ENCODE measurements around the gene USP7. TPM values are rescaled to one million over a fixed set of nuclear protein-coding genes. Genes with fewer than 3 reads are reported as not detected.
A peak's percentile ranks its signal among the peaks of the same experiment; 100 is the strongest.

The USP7 gene
- total RNA-seq, 2 experiments from 2014 or later: 259 to 268 TPM

GRCh38 chr16:8936421-8936820 is 27.3 kb downstream of the USP7 start:
- DNase-seq: peak; percentile 57 to 85 (median 71)
- intact Hi-C loops (cut with DNase I, micrococcal nuclease): loop anchor here (1.0 to 2.0 kb wide), 4 partner anchors 24 to 369 kb away; partner anchors contain the start of gene USP7 (in 1 of the 2)
- Mint-ChIP-seq H3K4me3 (peak overlapping the region; percentile 12), H3K9me3 (no peaks in the 10 kb centered on the region), H3K27ac (peak overlapping the region; percentile 18), H3K27me3 (no peaks in the 10 kb centered on the region), H3K36me3 (ENCODE audit: low read depth) (peaks cover 4% of the 10 kb centered on the region), H3K4me1 (ENCODE audit: low read depth) (peaks cover 85% of the 10 kb centered on the region)
- H3K27ac ChIP-seq (ENCODE audit: low read depth in 1 of 2, low read length in 2 of 2): no peak overlapping the region
- POLR2A ChIA-PET: interaction anchor here (0.7 to 1.5 kb wide), 9 partner anchors 22 to 155 kb away, joined by 3 to 6 read pairs (median 3); partner anchors contain the start of genes CARHSP1, HAPSTR1 and USP7
- no peak overlapping the region for H3K4me3 ChIP-seq (ENCODE audit: low read length)
- peak; percentile 99 for ATAC-seq (ENCODE audit: poor library complexity)
- H3K9me3 ChIP-seq (ENCODE audit: control insufficient read depth in 1 of 2, insufficient read depth in 1 of 2, low read length in 2 of 2): no peaks in the 10 kb centered on the region
- CTCF ChIA-PET: interaction anchor here (0.6 to 2.0 kb wide), 31 partner anchors 8 to 198 kb away, joined by 3 to 42 read pairs (median 7); partner anchors contain the start of genes CARHSP1, LITAFD, PMM2 and TMEM186
- peak; percentile 68 for TF ChIP-seq CTCF (IDR thresholded peaks at IDR 0.05)
- H3K27me3 ChIP-seq (ENCODE audit: control insufficient read depth in 1 of 2, insufficient read depth in 2 of 2, low read length in 2 of 2): no peaks in the 10 kb centered on the region
- H3K36me3 ChIP-seq (ENCODE audit: insufficient read depth, low read length): peaks cover 3% of the 10 kb centered on the region
- H3K4me1 ChIP-seq (ENCODE audit: insufficient read depth, low read length): peaks cover 68% of the 10 kb centered on the region

- peaks cover 3% of the 10 kb centered on the region for H3K36me3 ChIP-seq (ENCODE audit: insufficient read depth, low read length)
- Mint-ChIP-seq H3K4me3 (peak overlapping the region; percentile 12), H3K27ac (peak overlapping the region; percentile 18), H3K36me3 (ENCODE audit: low read depth) (peaks cover 4% of the 10 kb centered on the region), H3K4me1 (ENCODE audit: low read depth) (peaks cover 84% of the 10 kb centered on the region), H3K9me3 (no peaks in the 10 kb centered on the region), H3K27me3 (no peaks in the 10 kb centered on the region)
- intact Hi-C loops (cut with DNase I, micrococcal nuclease): loop anchor here (1.0 to 2.0 kb wide), 4 partner anchors 25 to 369 kb away; partner anchors contain the start of gene USP7 (in 1 of the 2)
- H3K4me1 ChIP-seq (ENCODE audit: insufficient read depth, low read length): peaks cover 64% of the 10 kb centered on the region
- H3K27me3 ChIP-seq (ENCODE audit: control insufficient read depth in 1 of 2, insufficient read depth in 2 of 2, low read length in 2 of 2): no peaks in the 10 kb centered on the region
- no peak overlapping the region for H3K27ac ChIP-seq (ENCODE audit: low read depth in 1 of 2, low read length in 2 of 2)
- DNase-seq (peak in 4 of 14 experiments; percentile 17 to 55 (median 32)), ATAC-seq (ENCODE audit: poor library complexity) (no peak)
- POLR2A ChIA-PET: interaction anchor here (0.8 to 1.5 kb wide), 7 partner anchors 23 to 156 kb away, joined by 3 to 6 read pairs (median 4); partner anchors contain the start of genes CARHSP1, HAPSTR1 and USP7
- TF ChIP-seq CTCF (IDR thresholded peaks at IDR 0.05): no peak
- H3K9me3 ChIP-seq (ENCODE audit: control insufficient read depth in 1 of 2, insufficient read depth in 1 of 2, low read length in 2 of 2): no peaks in the 10 kb centered on the region
- CTCF ChIA-PET: interaction anchor here (0.6 to 2.0 kb wide), 28 partner anchors 8 to 199 kb away, joined by 3 to 42 read pairs (median 7); partner anchors contain the start of genes CARHSP1, LITAFD, PMM2 and TMEM186
- no peak overlapping the region for H3K4me3 ChIP-seq (ENCODE audit: low read length)
Observed at GRCh38 chr16:8935989-8936388, 27.7 kb downstream of the USP7 start.

GRCh38 chr16:8934601-8935000 is 29.1 kb downstream of the USP7 start:
- Mint-ChIP-seq H3K4me3 (no peak overlapping the region), H3K4me1 (ENCODE audit: low read depth) (peaks cover 71% of the 10 kb centered on the region), H3K9me3 (no peaks in the 10 kb centered on the region), H3K36me3 (ENCODE audit: low read depth) (peaks cover 12% of the 10 kb centered on the region), H3K27me3 (no peaks in the 10 kb centered on the region), H3K27ac (no peak overlapping the region)
- Histone ChIP-seq H3K27me3 (ENCODE audit: control insufficient read depth in 1 of 2, insufficient read depth in 2 of 2, low read length in 2 of 2) (no peaks in the 10 kb centered on the region), H3K9me3 (ENCODE audit: control insufficient read depth in 1 of 2, insufficient read depth in 1 of 2, low read length in 2 of 2) (no peaks in the 10 kb centered on the region), H3K4me1 (ENCODE audit: insufficient read depth, low read length) (peaks cover 50% of the 10 kb centered on the region), H3K4me3 (ENCODE audit: low read length) (no peak overlapping the region), H3K27ac (ENCODE audit: low read depth in 1 of 2, low read length in 2 of 2) (no peak overlapping the region), H3K36me3 (ENCODE audit: insufficient read depth, low read length) (peaks cover 6% of the 10 kb centered on the region)
- TF ChIP-seq CTCF (IDR thresholded peaks at IDR 0.05): no peak
- ChIA-PET CTCF (interaction anchor here (0.6 kb wide), 1 partner anchor 1803 kb away, joined by 3 read pairs; no protein-coding TSS in a partner anchor), POLR2A (interaction anchor here (0.6 to 0.9 kb wide), 2 partner anchors 74 to 154 kb away, joined by 3 read pairs; no protein-coding TSS in a partner anchor)
- DNase-seq: no peak
- ATAC-seq (ENCODE audit: poor library complexity): no peak
- intact Hi-C loops (cut with DNase I, micrococcal nuclease): no loop called here

All from CD4-positive, alpha-beta T cell (primary cell).